GM19395 (cell line): ENCODE measurements around the gene PHF24.
A peak's percentile ranks its signal among the peaks of the same experiment; 100 is the strongest.

Experiments used
- ATAC-seq: cut with Tn5 transposase; IDR thresholded peaks from one replicate; pipeline ENCODE4 v1.9.1; 2021; ENCODE audit warnings: mild to moderate bottlenecking, moderate library complexity; ENCODE audit not compliant: unreplicated experiment

PHF24 gene

GRCh38 chr9:34982361-34982760, 24.3 kb downstream of the PHF24 start:
- no peak for ATAC-seq

DNA sequence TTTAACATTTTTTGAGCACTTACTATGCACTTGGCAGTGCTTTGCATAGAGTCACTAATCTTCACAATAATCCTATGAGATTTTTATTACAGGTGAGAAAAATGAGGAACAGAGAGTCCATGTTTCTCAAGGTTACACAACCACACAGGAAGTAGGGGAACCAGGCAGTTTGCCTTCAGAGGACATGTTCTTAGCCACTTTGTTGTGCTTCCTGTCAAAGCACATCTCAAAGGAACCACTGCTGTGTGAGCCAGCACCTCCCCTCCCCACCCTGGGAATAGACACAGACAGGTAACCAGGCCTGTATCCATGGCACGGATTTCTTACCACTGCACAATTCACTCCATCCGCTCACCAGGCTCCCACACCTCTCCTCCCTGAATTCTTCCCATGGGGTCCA, 25.1 kb downstream of the PHF24 start:
- ATAC-seq = peak; percentile 52

- ATAC-seq = no peak
These were observed 26.0 kb downstream of the PHF24 start for GRCh38 chr9:34984049-34984448.

- no peak for ATAC-seq
These were observed 27.3 kb downstream of the PHF24 start for GRCh38 chr9:34985311-34985899.

- no peak for ATAC-seq
These were observed 28.5 kb downstream of the PHF24 start for GRCh38 chr9:34986540-34987047.

GRCh38 chr9:34987160-34987901, 29.2 kb downstream of the PHF24 start:
- ATAC-seq = no peak

DNA sequence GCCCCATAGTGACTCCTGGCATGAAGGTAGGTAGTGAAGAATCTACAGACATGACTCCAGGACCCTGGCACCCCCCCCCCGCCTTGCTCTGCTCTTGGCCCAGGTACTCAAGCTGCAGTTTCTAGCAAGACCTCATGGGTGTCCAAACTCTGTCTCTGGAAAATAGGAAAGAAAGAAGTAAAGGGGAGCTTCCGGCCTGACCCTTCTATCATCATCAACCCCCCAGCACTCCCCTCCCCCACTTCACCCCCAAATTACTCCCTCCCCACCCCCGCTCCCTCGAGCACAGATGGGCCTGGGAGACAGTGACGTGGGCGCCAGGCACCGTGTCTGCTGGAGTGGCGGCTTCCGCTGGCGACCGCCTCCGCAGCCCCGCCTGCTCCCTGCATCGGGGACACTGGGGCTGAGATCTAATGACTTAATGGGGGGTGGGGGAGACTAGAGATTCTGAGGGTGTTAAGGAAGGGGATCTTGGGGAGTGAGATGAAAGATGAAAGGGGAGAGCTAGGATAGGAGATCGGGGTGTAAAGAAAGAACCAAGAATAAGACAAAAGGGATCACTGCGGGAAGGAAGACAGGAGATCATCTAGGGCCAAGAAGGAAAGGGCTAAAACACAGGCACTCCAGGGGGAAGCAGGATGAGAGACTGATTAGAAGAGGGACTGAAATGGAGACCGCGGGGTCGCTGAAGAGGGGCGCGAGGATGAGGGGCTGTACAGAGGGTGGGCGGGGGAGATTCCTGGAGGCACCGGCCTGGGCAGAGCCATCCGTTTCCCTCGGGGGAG, 30.3 kb downstream of the PHF24 start:
- ATAC-seq = no peak

GRCh38 chr9:34989003-34989945, 31.2 kb downstream of the PHF24 start, which contains the start of gene DNAJB5:
Gene DNAJB5, plus strand, starts transcription at chr9:34989745. Its CDS starts 886 bp downstream, at chr9:34990631.
- ATAC-seq = peak; percentile 94

GRCh38 chr9:34989946-34990635, 32.0 kb downstream of the PHF24 start:
- no peak for ATAC-seq

GRCh38 chr9:34990908-34991606, 33.0 kb downstream of the PHF24 start:
- ATAC-seq = no peak

DNA sequence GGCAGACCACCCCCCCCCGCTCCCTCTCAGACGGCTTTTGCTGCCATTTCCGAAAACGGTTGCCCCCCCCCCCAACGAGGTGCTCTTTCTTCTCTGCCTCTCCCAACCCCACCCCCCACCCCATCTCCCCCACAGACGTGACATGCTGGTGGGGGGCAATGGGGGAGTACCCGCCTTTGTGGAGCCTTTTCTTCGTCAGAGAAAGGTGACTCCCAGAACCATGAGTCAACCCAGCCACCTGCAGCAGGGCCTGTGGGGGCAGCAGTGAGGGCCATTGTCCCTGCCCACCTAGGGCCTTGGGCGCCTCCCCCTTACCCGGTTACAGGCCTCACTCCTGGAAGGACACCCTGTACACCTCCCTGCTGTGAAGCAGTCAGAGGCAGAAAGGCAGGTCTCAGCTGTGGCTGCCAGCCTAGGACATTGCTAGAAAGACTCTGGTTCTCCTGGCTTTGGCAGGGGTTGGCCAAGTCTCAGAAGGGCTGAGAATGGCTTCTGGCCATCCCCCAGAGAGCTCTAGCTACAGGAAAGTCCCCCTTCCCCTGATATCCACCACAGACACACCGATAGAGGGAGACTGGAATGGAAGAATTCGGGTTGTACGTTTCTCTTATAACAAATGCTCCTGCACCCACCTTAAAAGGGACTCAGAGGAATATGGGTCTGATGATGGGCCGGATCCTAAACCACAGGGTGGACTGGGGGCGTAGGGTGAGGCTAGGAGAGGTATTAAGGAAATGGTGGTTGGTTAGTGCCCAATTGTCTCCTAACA, 33.7 kb downstream of the PHF24 start:
- ATAC-seq = no peak

DNA sequence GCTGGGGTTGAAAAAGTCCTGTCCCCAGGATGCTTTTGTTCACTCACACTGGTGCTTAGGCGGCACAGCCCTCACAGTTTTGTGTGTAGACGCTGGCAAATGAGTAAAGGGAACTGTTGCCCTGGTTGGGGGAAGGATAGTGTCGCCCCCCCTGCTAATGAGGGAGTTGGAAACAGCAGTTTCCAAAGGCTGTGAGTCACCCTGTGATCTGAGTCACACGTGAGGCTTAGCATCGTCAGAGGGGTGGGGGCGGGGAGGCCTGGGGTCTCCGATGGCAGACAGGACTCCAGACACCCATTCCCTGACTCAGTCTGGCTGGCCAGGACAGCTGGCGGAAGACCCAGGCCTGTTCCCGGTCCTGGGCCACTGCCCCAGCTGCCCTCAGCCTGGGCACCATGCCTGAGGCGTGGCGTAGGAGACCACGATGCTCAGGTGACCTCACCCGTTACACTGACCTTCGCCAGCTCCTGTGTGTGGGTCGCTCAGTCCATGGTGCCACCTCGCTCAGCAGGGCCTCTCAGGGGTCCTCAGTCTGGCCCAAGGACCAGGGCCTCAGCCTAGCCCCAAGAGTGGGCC, 34.4 kb downstream of the PHF24 start:
- no peak for ATAC-seq

GRCh38 chr9:34993502-34994259, 35.6 kb downstream of the PHF24 start:
- ATAC-seq = no peak

DNA sequence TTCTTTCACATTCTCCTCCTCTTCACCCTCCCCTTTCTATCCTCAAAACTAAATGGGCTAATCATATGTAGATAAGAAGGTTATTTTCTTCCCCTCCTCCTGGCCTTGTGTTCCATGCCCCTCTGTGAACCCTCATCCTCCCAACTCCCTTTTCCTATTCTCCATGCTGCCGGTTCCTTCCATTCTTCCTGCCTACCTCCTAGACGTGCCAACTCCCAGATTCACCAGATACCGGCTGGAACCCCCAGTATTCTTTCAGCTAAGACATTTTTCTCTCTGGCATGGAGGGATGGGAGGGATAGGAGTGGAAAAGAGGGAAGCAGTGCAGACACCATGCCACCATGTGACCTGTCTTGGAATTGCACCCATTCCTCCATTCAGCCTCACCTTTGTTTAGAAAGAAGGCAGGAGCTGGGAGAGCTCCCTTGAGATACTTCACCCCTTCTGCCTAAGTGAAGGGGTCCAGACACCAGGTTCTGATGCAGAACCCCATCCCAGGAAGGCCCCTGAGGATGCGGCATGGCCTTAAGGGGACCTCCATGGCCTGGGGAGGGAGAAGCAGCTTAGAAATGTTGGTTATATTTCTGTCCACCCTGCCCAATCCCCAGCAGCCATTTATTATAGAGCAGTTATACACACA, 36.3 kb downstream of the PHF24 start:
- ATAC-seq = no peak

GRCh38 chr9:34994900-34995669, 37.0 kb downstream of the PHF24 start:
- ATAC-seq = no peak

GRCh38 chr9:34995670-34996060, 37.6 kb downstream of the PHF24 start:
- no peak for ATAC-seq
